DMS153 treated with DMSO at 0.1 percent for 48 hours (cell line): Measurements from ENCODE around the gene PRLR.
"Not testable (repeated sequence)": the region's sequence is repeated elsewhere in the genome, so short reads cannot be mapped to it uniquely, and the experiment has no call there.

Source experiments
- DNase-seq: peaks from one replicate; lab custom pipeline; 2025; ENCODE audit not compliant: unreplicated experiment; lab: John Stamatoyannopoulos, UW

PRLR gene

DNA sequence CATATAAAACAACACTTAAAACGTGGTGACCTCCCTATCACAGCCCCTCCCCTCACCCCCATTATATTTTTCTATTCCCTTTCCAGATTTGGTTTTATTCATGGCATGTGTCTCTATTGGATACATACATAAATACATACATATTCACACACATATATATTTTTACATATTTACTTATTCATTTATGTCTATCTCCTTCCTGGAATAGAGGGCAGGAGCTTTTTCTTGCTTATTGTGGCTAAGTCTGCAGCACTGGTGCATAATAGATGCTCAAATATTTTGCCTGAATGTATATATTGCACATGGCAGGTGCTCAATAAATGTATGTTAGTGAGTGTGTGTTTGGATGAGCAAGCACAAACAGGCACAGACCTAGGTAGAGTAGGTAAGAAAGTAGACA is 185.0 kb downstream of the PRLR start:
- no peak for DNase-seq

DNA sequence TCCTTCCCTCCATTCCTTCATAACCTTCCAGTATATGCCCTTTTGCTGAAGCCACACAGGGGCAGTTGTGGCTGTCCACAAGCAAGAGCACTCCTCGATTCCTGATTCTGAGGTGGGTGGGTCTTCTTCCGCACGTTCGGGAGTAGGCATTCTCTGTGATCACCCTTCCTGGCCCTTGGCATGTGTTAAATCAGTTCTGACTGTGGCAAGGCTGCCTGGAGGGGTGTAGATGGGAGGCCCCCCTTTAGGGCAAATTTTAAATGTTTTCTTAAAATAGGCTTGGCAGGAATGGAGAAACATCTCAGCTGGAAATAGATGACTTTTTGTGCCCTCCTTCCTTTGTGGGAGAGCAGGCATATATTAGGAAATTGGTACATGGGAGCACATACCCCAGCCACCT is 185.6 kb downstream of the PRLR start:
- no peak for DNase-seq

DNA sequence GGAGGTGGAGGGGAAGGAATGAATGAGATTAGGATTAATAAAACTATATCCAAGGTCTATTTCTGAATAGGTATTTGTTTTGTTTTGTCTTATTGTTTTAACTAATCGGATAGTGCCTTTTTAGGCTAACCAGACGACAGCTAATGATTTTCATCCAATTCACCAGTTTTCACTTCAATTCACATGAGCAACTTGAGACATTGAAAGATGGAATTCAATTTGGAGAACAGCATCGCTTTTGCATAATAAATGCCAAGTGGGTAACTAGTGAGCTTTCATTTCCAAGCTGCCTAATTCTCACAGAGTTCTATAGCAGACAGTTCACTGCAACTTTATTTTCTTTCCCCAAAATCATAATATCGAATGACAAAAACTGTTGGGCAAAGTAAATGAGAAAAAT is 187.5 kb downstream of the PRLR start:
- DNase-seq: no peak

- no peak for DNase-seq
Measured at GRCh38 chr5:35041261-35041660, 189.0 kb downstream of the PRLR start.

- DNase-seq: no peak
Measured at GRCh38 chr5:35038891-35039290, 191.4 kb downstream of the PRLR start.

DNA sequence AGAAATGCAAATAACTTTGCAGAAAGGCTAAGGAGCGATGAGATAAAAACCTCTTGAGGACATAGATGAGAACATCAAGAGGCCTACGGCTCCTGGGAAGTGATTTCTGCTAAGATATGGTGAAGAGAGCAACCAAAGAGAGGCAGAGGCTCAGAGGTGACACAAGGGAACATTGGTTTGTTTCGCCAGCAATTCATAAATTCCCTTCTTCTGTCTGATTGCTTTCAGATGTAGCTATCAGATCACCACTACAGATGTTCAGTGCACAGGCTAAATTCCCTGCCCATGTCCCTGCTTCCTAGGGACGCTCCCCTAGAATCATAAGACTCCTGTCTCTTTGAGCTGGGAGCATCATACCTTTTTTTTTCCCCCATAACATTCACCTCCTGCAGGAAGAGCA is 193.8 kb downstream of the PRLR start:
- DNase-seq: no peak

DNA sequence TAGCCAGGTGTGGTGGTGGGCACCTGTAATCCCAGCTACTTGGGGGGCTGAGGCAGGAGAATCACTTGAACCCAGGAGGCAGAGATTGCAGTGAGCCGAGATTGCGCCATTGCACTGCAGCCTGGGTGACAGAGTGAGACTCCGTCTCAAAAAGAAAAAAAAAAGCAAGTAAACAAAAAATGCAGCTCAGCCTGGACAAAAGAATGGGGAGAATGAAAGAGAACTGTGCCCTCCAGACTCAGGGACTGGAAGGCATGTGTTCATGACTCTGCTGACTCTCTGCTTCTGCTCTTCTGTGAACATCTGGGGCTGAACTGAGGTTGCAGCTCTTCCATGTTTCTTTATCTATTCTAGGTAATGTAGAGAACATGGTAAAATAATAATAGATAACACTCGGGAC is 194.4 kb downstream of the PRLR start:
- not testable (repeated sequence) for DNase-seq

DNA sequence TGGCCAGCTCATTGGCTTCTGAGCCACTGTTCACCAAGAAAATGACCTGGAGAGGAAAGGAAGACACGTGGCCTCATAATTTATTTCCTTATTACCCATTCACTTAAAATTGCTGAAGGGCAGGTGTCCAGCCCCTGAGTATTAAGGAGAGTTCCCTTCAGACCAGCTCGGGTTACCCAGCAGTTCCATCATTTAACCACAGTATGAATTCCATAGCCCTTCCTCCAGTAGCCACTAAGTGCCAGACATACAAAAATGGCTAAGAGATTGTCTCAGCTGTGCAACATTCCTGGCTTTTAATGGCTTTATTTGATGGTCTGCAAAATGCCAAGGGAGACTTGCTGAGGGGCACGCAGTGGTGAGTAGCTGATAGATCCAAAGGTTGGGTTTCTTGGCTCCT is 195.0 kb downstream of the PRLR start:
- no peak for DNase-seq

DNA sequence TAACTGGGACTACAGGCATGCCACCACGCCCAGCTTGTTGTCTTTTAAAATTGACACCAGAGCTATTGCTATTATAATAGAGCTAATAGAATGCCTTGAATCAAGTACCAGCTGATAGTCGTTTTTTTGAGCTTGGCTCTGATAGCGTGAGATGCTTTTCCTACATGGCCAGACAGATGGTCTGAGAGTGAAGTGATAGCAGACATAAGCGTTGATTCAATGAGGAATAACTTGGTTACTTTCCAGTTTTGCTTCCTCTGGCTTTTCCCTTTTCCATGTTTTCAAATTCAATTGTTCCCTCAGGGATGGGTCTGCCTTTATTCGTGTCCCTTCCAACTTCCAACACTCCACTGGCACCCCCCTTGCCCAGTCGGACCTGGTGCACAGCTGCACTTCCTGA is 197.9 kb downstream of the PRLR start:
- no peak for DNase-seq

- DNase-seq: no peak
Measured at GRCh38 chr5:35031276-35031675, 199.0 kb downstream of the PRLR start.

DNA sequence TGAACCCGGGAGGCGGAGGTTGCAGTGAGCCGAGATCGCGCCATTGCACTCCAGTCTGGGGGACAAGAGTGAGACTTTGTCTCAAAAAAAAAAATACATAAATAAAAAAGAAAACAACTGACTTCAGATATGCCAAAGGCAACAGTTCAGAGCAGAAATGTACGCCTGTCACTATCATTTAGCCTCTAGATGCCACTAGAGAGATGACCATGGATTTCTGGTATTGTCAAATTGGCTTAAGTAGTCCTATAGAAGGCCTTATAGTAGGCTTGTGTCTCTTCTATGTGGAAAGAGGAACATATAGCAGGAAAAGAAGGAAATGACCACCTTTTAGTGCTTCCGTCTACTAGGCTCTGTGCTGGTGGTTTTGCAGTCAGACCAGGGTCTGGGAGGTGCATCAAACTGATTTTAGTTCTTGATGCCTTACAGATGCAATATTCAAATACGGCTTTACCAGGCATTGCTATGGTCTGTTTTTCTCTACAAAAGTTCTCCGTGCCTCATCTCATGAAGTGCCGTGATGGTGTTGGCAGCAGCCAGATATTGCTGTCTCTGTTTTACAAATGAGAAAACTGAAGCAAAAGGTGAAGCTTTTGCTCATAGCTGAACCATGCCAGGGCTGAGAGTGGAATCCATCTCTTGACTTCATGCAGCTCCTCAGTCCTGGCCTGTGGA is 199.7 kb downstream of the PRLR start:
- no peak for DNase-seq

DNA sequence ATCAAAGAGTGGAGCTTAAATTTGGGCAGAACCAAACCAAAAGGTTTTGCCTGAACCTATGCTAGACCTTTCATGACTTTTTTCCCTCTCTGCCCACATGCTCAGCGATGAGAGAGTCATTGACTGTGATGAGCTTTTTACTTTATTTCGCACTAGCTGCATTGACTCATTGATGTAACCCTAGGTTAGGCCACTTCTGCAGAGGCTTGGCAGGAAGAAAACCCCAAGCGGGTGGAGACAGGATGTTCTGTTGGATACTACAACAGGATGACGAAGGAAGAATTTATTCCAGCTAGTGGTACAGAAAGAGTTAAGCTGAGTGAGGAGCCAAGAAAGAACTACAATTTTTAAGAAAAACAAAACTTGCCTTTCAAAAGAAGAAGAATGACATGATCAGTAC is 201.0 kb downstream of the PRLR start:
- DNase-seq: no peak

GRCh38 chr5:35026941-35027340 is 203.3 kb downstream of the PRLR start:
- no peak for DNase-seq

- DNase-seq: no peak
Measured at GRCh38 chr5:35026280-35026840, 203.9 kb downstream of the PRLR start.

DNA sequence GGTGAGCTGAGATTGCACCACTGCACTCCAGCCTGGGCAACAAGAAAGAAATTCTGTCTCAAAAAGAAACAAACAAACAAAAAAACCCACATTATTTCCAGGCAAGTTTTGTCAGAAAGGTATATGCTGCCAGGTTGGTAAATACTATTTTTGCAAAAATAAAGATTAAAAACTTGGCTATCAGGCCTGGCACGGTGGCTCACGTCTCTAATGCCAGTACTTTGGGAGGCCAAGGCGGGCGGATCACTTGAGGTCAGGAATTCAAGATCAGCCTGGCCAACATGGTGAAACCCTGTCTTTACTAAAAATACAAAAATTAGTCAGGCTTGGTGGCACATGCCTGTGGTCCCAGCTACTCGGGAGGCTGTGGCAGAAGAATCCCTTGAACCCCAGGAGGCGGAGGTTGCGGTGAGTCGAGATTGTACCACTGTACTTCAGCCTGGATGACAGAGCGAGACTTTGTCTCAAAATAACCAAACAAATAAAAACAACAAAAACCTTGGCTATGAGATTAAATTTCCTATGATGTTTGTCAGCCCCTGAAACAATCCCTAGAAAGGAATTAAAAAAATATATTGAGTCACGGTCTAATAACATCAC is 205.3 kb downstream of the PRLR start:
- no peak for DNase-seq

- no peak for DNase-seq
Measured at GRCh38 chr5:35023391-35024178, 206.7 kb downstream of the PRLR start.

- no peak for DNase-seq
Measured at GRCh38 chr5:35016174-35017051, 213.9 kb downstream of the PRLR start.

GRCh38 chr5:35015063-35015462 is 215.2 kb downstream of the PRLR start:
- DNase-seq: no peak

DNA sequence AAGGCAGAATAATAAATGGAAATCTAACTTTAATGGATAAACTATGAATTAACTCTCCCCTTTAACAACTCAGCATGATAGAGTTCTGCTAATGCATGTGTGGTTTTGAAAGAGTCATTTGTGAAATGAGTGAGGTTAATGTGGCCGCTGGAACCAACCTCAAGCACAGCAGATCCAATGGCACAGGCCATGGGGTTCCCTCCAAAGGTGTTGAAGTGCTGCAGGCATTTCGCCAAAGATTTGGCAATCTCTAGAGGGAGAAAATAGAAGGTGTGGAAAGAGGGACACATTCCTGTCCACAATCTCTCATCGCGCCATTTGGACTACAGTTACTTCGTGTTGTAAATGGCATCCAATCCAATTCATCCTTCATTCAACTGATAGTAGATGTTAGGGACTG is 217.5 kb downstream of the PRLR start:
- no peak for DNase-seq

- no peak for DNase-seq
Measured at GRCh38 chr5:35012365-35012764, 217.9 kb downstream of the PRLR start.

DNA sequence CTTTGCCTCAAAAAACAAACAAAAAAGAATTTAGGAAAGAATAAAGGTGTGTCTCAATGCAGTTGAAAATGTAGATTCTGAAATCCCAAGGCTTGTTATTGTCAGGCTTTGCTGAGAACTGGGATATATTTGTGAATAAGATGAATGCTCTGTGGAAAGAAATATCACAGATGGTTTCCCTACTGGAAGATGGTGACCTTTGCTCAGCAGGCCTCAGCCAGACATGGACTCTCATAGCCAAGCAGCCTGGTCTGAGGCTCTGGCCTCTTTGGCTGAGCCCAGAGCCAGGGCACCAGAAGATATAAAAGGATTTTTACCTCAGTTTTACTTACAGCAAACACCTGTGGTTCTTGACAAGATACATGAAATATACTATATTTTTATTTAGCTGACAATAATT is 219.6 kb downstream of the PRLR start:
- DNase-seq: no peak
